K562 (cell line): ENCODE measurements around the gene DPY30. TPM values are rescaled to one million over a fixed set of nuclear protein-coding genes. Genes with fewer than 3 reads are reported as not detected.

ENCODE experiments used
- CREM ChIP-seq: IDR thresholded peaks from 2 replicates; pipeline ENCODE4 v1.6.1; 2014; ENCODE audit warnings: antibody characterized with exemption, low read depth
- DDX20 ChIP-seq: fragments of 450-650 bp; IDR thresholded peaks from 2 replicates; pipeline ENCODE4 v1.6.1; 2016; ENCODE audit warnings: missing genetic modification characterization, low read depth, mild to moderate bottlenecking, missing compliant biosample characterization, moderate library complexity
- EGR1 ChIP-seq: fragments of 450-650 bp; conservative IDR thresholded peaks from 2 replicates; pipeline ENCODE4 v1.6.1; 2017; ENCODE audit warnings: mild to moderate bottlenecking
- ELF1 ChIP-seq: fragments of 200-800 bp; sonication (Bioruptor generic); IDR thresholded peaks from 2 replicates; pipeline ENCODE4 v1.6.1; 2016; ENCODE audit warnings: missing genetic modification characterization, missing compliant biosample characterization
- EP400 ChIP-seq: fragments of 450-650 bp; IDR thresholded peaks from 2 replicates; pipeline ENCODE4 v1.6.1; 2017; ENCODE audit warnings: antibody characterized with exemption, mild to moderate bottlenecking, moderate library complexity
- FIP1L1 ChIP-seq: fragments of 200-400 bp; formaldehyde crosslinking; IDR thresholded peaks from 2 replicates; pipeline ENCODE4 v1.6.1; 2018; ENCODE audit warnings: mild to moderate bottlenecking, low read depth, low read length; ENCODE audit not compliant: poor library complexity, severe bottlenecking
- FOS ChIP-seq: IDR thresholded peaks from 3 replicates; pipeline ENCODE4 v1.6.1; 2011; ENCODE audit not compliant: insufficient read length; ENCODE audit errors: extremely low read depth
- FOXP1 ChIP-seq: sonication (generic); formaldehyde crosslinking; IDR thresholded peaks from 2 replicates; pipeline ENCODE4 v1.8.0; 2022; ENCODE audit warnings: mild to moderate bottlenecking, missing genetic modification reagents
- MAZ ChIP-seq, 2 experiments: fragments of 450-650 bp in 1 of 2; sonication (generic) in 1 of 2; formaldehyde crosslinking; IDR thresholded peaks in 1 of 2; conservative IDR thresholded peaks in 1 of 2; 2 replicates each; pipeline versions ENCODE4 v1.4.0 to v1.5.0; 2020; ENCODE audit warnings: mild to moderate bottlenecking in 1 of 2, missing genetic modification reagents in 1 of 2
- MYBL2 ChIP-seq, 2 experiments: fragments of 450-650 bp in 1 of 2; sonication (generic) in 1 of 2; formaldehyde crosslinking in 1 of 2; IDR thresholded peaks; 2 replicates each; pipeline versions ENCODE4 v1.6.1 to v1.8.1; 2017 to 2022; ENCODE audit warnings: borderline replicate concordance in 1 of 2, inconsistent platforms in 1 of 2, low read depth in 1 of 2, mild to moderate bottlenecking in 1 of 2, missing genetic modification reagents in 1 of 2, moderate library complexity in 1 of 2
- NCOA4 ChIP-seq: fragments of 450-650 bp; IDR thresholded peaks from 2 replicates; pipeline ENCODE4 v1.6.1; 2018; ENCODE audit warnings: mild to moderate bottlenecking; ENCODE audit not compliant: partially characterized antibody
- RB1 ChIP-seq: fragments of 450-650 bp; IDR thresholded peaks from 2 replicates; pipeline ENCODE4 v1.6.1; 2017; ENCODE audit warnings: low read depth, mild to moderate bottlenecking
- RBM15 ChIP-seq: fragments of 200-400 bp; formaldehyde crosslinking; IDR thresholded peaks from 2 replicates; pipeline ENCODE4 v1.6.1; 2018; ENCODE audit warnings: mild to moderate bottlenecking, low read length, moderate library complexity; ENCODE audit not compliant: insufficient read depth
- RFX5 ChIP-seq: IDR thresholded peaks from 2 replicates; pipeline ENCODE4 v1.6.1; 2011; ENCODE audit warnings: low read depth, mild to moderate bottlenecking, improper control_type of control experiment, low read length
- SMARCB1 ChIP-seq: IDR thresholded peaks from 2 replicates; pipeline ENCODE4 v1.6.1; 2011; ENCODE audit warnings: improper control_type of control experiment, low read depth; ENCODE audit not compliant: insufficient read length
- THRAP3 ChIP-seq: fragments of 450-650 bp; IDR thresholded peaks from 2 replicates; pipeline ENCODE4 v1.6.1; 2016; ENCODE audit warnings: mild to moderate bottlenecking, inconsistent platforms, borderline replicate concordance
- ZBTB7A ChIP-seq: IDR thresholded peaks from 2 replicates; pipeline ENCODE4 v1.6.1; 2011; ENCODE audit warnings: low read depth, mild to moderate bottlenecking, low read length, moderate library complexity, borderline replicate concordance; ENCODE audit not compliant: control insufficient read depth
- ZNF121 ChIP-seq: sonication (generic); formaldehyde crosslinking; conservative IDR thresholded peaks from 2 replicates; pipeline ENCODE4 v1.8.0; 2022; ENCODE audit warnings: missing genetic modification reagents
- ZNF324 ChIP-seq: fragments of 250-450 bp; sonication (Bioruptor Pico); IDR thresholded peaks from 2 replicates; pipeline ENCODE4 v1.4.0; 2020; ENCODE audit warnings: mild to moderate bottlenecking
- ZNF75A ChIP-seq: fragments of 450-650 bp; formaldehyde crosslinking; IDR thresholded peaks from 2 replicates; pipeline ENCODE4 v1.4.0; 2020; ENCODE audit warnings: mild to moderate bottlenecking
- ZSCAN32 ChIP-seq: fragments of 450-650 bp; formaldehyde crosslinking; IDR thresholded peaks from 2 replicates; pipeline ENCODE4 v1.4.0; 2020; ENCODE audit warnings: mild to moderate bottlenecking, moderate library complexity
- polyA plus RNA-seq, 8 experiments: library from polyadenylated mRNA; depleted of rRNA in 4 of 8; stranded (reverse) in 5 of 8; unstranded in 3 of 8; fragments of >200 nt; fragmentation: Nextera tagmentation in 2 of 8; fragmentation: Illumina TruSeq in 1 of 8; extraction: Ambion mirVana in 2 of 8; extraction: Trizol in 1 of 8; gene quantifications; 2 replicates each; pipeline versions ENCODE4 v1.2.1 to v1.2.3, GENCODE V29; 2011 to 2014; ENCODE audit warnings: inconsistent platforms in 1 of 8, missing spikeins in 1 of 8
- total RNA-seq, 7 experiments: library from RNA; depleted of rRNA in 6 of 7; stranded (reverse); fragments of >200 nt in 6 of 7; fragmentation: Illumina TruSeq in 2 of 7; extraction: Trizol in 2 of 7; gene quantifications; 2 replicates each; pipeline versions ENCODE4 v1.2.1 to v1.2.3, GENCODE V29; 2011 to 2021; ENCODE audit warnings: low replicate concordance in 1 of 7
- TF ChIP-seq, protein P1 (sequence below): fragments of 450-650 bp; IDR thresholded peaks from 2 replicates; pipeline ENCODE4 v1.6.1; 2016
- TF ChIP-seq, protein P2 (sequence below): fragments of 250-450 bp; sonication (Bioruptor Pico); IDR thresholded peaks from 2 replicates; pipeline ENCODE4 v1.4.0; 2020

Gene DPY30
- total and polyA plus RNA-seq, 9 of the 15 experiments (the other 6 are each of a cell fraction or from before 2014, with no cell fraction given) = 64.6 to 402 (median 116) TPM

DNA sequence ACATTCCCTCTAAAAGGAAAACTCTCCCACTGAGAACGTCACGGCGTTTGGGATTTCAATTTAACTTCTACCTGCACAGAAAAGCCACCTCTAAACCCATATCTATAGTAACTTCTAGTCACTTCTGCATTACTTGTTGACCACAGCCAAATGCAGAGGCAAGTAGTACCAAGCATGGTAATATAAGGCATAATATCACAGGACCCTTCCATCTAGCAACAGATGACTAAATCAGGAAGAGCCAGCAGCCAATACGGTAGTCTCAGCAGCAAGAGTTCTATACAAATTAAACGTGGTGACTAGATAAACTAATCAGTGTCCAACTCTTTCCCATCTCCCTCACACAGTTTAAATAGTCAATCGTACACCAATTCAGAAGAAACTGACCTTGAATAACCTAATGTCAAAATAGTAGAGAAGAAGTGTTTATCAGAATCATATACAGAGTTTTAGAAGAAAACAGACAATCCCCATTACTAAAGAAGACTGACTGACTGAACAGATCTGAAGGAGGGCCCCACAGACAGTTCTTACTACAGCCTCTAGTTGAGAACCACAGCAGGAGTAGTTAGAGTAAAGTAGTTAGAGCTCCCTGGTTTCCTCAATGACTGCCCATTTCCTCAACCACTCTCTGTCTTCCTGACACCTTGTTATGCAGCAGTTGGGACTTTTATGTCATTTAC is 58.8 kb downstream of the DPY30 start (continued):
- no peak for TF ChIP-seq ZNF324 (CRISPR knock-in tag)
- TF ChIP-seq SMARCB1 = no peak
- no peak for TF ChIP-seq RB1
- no peak for TF ChIP-seq NCOA4
- TF ChIP-seq, protein P1, sequence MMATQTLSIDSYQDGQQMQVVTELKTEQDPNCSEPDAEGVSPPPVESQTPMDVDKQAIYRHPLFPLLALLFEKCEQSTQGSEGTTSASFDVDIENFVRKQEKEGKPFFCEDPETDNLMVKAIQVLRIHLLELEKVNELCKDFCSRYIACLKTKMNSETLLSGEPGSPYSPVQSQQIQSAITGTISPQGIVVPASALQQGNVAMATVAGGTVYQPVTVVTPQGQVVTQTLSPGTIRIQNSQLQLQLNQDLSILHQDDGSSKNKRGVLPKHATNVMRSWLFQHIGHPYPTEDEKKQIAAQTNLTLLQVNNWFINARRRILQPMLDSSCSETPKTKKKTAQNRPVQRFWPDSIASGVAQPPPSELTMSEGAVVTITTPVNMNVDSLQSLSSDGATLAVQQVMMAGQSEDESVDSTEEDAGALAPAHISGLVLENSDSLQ = no peak
- no peak for TF ChIP-seq EGR1
- TF ChIP-seq ZSCAN32 (CRISPR knock-in tag) = no peak
- no peak for TF ChIP-seq FOS
- no peak for TF ChIP-seq FIP1L1
- no peak for TF ChIP-seq MYBL2 (IDR thresholded peaks at IDR 0.05; ENCODE audit: low read depth)
- no peak for TF ChIP-seq MYBL2 (CRISPR knock-in tag; IDR thresholded peaks at IDR 0.05; ENCODE audit: borderline replicate concordance)
- no peak for TF ChIP-seq DDX20 (tag)
- TF ChIP-seq CREM = peak; percentile 90
- TF ChIP-seq RFX5 = peak; percentile 97
- no peak for TF ChIP-seq MAZ (CRISPR knock-in tag; conservative IDR thresholded peaks at IDR 0.05 in 1 of 2, IDR thresholded peaks at IDR 0.05 in 1 of 2)
- no peak for TF ChIP-seq RBM15
- no peak for TF ChIP-seq ZBTB7A
- no peak for TF ChIP-seq FOXP1 (CRISPR knock-in tag)
- peak; percentile 61 for TF ChIP-seq ELF1 (tag)
- TF ChIP-seq ZNF121 (CRISPR knock-in tag) = no peak
- no peak for TF ChIP-seq THRAP3
- TF ChIP-seq ZNF75A = no peak
- TF ChIP-seq, protein P2, sequence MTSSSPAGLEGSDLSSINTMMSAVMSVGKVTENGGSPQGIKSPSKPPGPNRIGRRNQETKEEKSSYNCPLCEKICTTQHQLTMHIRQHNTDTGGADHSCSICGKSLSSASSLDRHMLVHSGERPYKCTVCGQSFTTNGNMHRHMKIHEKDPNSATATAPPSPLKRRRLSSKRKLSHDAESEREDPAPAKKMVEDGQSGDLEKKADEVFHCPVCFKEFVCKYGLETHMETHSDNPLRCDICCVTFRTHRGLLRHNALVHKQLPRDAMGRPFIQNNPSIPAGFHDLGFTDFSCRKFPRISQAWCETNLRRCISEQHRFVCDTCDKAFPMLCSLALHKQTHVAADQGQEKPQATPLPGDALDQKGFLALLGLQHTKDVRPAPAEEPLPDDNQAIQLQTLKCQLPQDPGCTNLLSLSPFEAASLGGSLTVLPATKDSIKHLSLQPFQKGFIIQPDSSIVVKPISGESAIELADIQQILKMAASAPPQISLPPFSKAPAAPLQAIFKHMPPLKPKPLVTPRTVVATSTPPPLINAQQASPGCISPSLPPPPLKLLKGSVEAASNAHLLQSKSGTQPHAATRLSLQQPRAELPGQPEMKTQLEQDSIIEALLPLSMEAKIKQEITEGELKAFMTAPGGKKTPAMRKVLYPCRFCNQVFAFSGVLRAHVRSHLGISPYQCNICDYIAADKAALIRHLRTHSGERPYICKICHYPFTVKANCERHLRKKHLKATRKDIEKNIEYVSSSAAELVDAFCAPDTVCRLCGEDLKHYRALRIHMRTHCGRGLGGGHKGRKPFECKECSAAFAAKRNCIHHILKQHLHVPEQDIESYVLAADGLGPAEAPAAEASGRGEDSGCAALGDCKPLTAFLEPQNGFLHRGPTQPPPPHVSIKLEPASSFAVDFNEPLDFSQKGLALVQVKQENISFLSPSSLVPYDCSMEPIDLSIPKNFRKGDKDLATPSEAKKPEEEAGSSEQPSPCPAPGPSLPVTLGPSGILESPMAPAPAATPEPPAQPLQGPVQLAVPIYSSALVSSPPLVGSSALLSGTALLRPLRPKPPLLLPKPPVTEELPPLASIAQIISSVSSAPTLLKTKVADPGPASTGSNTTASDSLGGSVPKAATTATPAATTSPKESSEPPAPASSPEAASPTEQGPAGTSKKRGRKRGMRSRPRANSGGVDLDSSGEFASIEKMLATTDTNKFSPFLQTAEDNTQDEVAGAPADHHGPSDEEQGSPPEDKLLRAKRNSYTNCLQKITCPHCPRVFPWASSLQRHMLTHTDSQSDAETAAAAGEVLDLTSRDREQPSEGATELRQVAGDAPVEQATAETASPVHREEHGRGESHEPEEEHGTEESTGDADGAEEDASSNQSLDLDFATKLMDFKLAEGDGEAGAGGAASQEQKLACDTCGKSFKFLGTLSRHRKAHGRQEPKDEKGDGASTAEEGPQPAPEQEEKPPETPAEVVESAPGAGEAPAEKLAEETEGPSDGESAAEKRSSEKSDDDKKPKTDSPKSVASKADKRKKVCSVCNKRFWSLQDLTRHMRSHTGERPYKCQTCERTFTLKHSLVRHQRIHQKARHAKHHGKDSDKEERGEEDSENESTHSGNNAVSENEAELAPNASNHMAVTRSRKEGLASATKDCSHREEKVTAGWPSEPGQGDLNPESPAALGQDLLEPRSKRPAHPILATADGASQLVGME (CRISPR knock-in tag) = no peak
- TF ChIP-seq EP400 = 0 out of 2 replicates have a peak, but pooled peaks have one; percentile 14
